ENCODE measurements around the gene NSFL1C.

- TF ChIP-seq CTCF (IDR thresholded peaks at IDR 0.05; ENCODE audit: poor library complexity) (no peak), EZH2 (IDR thresholded peaks at IDR 0.05; ENCODE audit: borderline replicate concordance) (no peak), EZH2phosphoT487 (IDR thresholded peaks at IDR 0.05; ENCODE audit: low read depth, severe bottlenecking, unreplicated experiment) (no peak)
Observed at GRCh38 chr20:1494436-1494835, 27.8 kb upstream of the NSFL1C start.

Measured in hepatocyte (in vitro differentiated cells).